ENCODE data around the gene RBM10. TPM values are rescaled to one million over a fixed set of nuclear protein-coding genes. Genes with fewer than 3 reads are reported as not detected.

The RBM10 gene
- total and polyA plus RNA-seq, 9 of the 15 experiments (the other 6 are each of a cell fraction or from before 2014, with no cell fraction given): 1.1 to 61.7 (median 31.5) TPM

GRCh38 chrX:47223476-47224250 is 78.6 kb downstream of the RBM10 start:
- BruUV-seq (replicated peaks): no TSS peak
- ChIA-PET POLR2A (interaction anchor here (2.1 kb wide), 1 partner anchor 9 kb away, joined by 10 read pairs; the partner anchor contains the start of gene USP11), CTCF (ENCODE audit: low intra/inter-chr PET ratio) (no interaction called here)
- H3K9me3 ChIP-seq (replicated peaks; ENCODE audit: control insufficient read depth, insufficient read depth, low read depth, low read length): no peaks in the 10 kb centered on the region
- no peak for TF ChIP-seq ETS2 (tag; IDR thresholded peaks at IDR 0.05; ENCODE audit: borderline replicate concordance, poor library complexity, severe bottlenecking)
- 0 out of 2 replicates have a peak, but pooled peaks have one; percentile 5 for TF ChIP-seq POLR2G (IDR thresholded peaks at IDR 0.05; ENCODE audit: low read depth, low read length)
- intact Hi-C loops (cut with micrococcal nuclease) (no loop called here), in situ Hi-C loops (cut with MboI) (no loop called here)
- no peak overlapping the region for H3K9ac ChIP-seq (ENCODE audit: insufficient read depth in 1 of 2, low read depth in 2 of 2, low read length in 2 of 2)
- peaks cover 41% of the 10 kb centered on the region for H3K79me2 ChIP-seq (ENCODE audit: control insufficient read depth, insufficient read depth, low read length)
- ATAC-seq (no peak), DNase-seq (ENCODE audit: extremely low read depth in 1 of 4, low spot score in 3 of 4) (no peak), FAIRE-seq (no peak)
- no peak overlapping the region for H2AFZ ChIP-seq (ENCODE audit: low read depth, low read length)
- peaks cover 7% of the 10 kb centered on the region for H3K9me1 ChIP-seq (ENCODE audit: control insufficient read depth, insufficient read depth, low read length)
- no peaks in the 10 kb centered on the region for H3K27me3 ChIP-seq (ENCODE audit: control insufficient read depth in 2 of 2, insufficient read depth in 2 of 2, low read length in 2 of 2)
- no peak overlapping the region for H3K27ac ChIP-seq (ENCODE audit: extremely low read depth, low read depth, low read length)
- peaks cover 82% of the 10 kb centered on the region; the same call in 2 of the 3 replicates for H3K36me3 ChIP-seq (ENCODE audit: control insufficient read depth, insufficient read depth, low read length)
- peaks cover 12 to 21% of the 10 kb centered on the region in 2 experiments; a peak in 4 of 5 replicates for H3K4me1 ChIP-seq (replicated peaks in 1 of 2; ENCODE audit: control insufficient read depth in 2 of 2, insufficient read depth in 2 of 2, low read length in 2 of 2)
- WGBS (ENCODE audit: insufficient coverage, low coverage, missing lambda C conversion rate): 91% methylated on average over 6 of the region's 13 CpGs
- H3K4me2 ChIP-seq (ENCODE audit: insufficient read depth, low read length): no peak overlapping the region
- no peak overlapping the region for H3K4me3 ChIP-seq
- H4K20me1 ChIP-seq (replicated peaks; ENCODE audit: control insufficient read depth, insufficient read depth, low read length): peaks cover 29% of the 10 kb centered on the region

GRCh38 chrX:47224266-47224895 is 79.4 kb downstream of the RBM10 start:
- no peaks in the 10 kb centered on the region for H3K27me3 ChIP-seq (ENCODE audit: control insufficient read depth in 2 of 2, insufficient read depth in 2 of 2, low read length in 2 of 2)
- no peak overlapping the region for H3K4me3 ChIP-seq
- H3K4me2 ChIP-seq (ENCODE audit: insufficient read depth, low read length): no peak overlapping the region
- no peak overlapping the region for H3K9ac ChIP-seq (ENCODE audit: insufficient read depth in 1 of 2, low read depth in 2 of 2, low read length in 2 of 2)
- H3K27ac ChIP-seq (ENCODE audit: extremely low read depth, low read depth, low read length): no peak overlapping the region
- CTCF ChIA-PET (ENCODE audit: low intra/inter-chr PET ratio): no interaction called here
- peaks cover 34% of the 10 kb centered on the region for H3K79me2 ChIP-seq (ENCODE audit: control insufficient read depth, insufficient read depth, low read length)
- ATAC-seq (no peak), FAIRE-seq (no peak), DNase-seq (ENCODE audit: extremely low read depth in 1 of 4, low spot score in 3 of 4) (no peak)
- POLR2A ChIA-PET: interaction anchor here (2.1 kb wide), 1 partner anchor 8 kb away, joined by 10 read pairs; the partner anchor contains the start of gene USP11
- WGBS (ENCODE audit: insufficient coverage, low coverage, missing lambda C conversion rate): 84% methylated on average over 7 of the region's 17 CpGs
- in situ Hi-C loops (cut with MboI): no loop called here
- H2AFZ ChIP-seq (ENCODE audit: low read depth, low read length): no peak overlapping the region
- intact Hi-C loops (cut with micrococcal nuclease): no loop called here
- H4K20me1 ChIP-seq (replicated peaks; ENCODE audit: control insufficient read depth, insufficient read depth, low read length): peaks cover 27% of the 10 kb centered on the region
- no peak for TF ChIP-seq HMG20A (CRISPR knock-in tag; conservative IDR thresholded peaks at IDR 0.05)
- TF ChIP-seq ZNF445 (CRISPR knock-in tag; IDR thresholded peaks at IDR 0.05; ENCODE audit: low read depth): no peak
- BruUV-seq (replicated peaks): no TSS peak
- no peaks in the 10 kb centered on the region for H3K9me3 ChIP-seq (replicated peaks; ENCODE audit: control insufficient read depth, insufficient read depth, low read depth, low read length)
- peaks cover 12 to 18% of the 10 kb centered on the region in 2 experiments; a peak in 4 of 5 replicates for H3K4me1 ChIP-seq (replicated peaks in 1 of 2; ENCODE audit: control insufficient read depth in 2 of 2, insufficient read depth in 2 of 2, low read length in 2 of 2)
- H3K9me1 ChIP-seq (ENCODE audit: control insufficient read depth, insufficient read depth, low read length): peaks cover 5% of the 10 kb centered on the region
- peaks cover 85% of the 10 kb centered on the region; the same call in 2 of the 3 replicates for H3K36me3 ChIP-seq (ENCODE audit: control insufficient read depth, insufficient read depth, low read length)
